ENCODE measurements around the gene B4GALT4.

DNA sequence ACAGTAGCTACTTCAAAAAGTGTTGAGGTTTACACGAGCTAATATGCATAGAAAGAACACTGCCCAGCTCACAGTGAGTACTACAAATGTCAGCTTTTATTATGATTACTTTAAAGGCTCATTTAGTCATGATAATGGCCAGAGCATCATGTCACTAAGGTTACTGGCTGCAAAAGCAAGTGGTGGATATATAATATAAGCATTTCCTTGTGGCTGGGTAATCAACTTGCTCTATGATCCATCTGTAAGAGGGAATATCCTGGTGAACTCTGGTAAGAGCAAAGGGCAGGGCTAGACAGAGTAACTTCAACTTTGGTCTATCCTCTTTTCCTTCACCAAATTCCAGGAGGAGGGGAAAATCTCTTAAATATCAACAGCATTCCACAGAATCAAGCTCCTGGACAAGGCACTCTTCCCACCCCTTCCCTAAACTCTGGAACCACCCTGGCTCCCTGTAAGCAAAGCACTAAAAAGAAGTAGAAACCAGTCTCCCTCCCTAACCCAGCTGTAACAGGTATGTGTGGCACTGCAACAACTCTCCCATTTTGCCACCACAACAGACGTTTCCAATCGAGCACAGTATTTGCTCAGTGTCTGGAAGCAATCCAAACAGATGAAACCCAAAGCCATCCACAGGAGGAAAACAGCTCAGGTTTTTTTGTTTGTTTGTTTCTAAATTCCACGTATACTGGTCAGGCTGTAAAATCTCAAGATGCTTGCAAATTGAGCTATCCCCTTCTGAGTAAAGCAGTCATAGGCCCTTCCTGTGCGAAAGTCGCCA, 13.4 kb downstream of the B4GALT4 start:
- TF ChIP-seq CEBPB (IDR thresholded peaks at IDR 0.05) (no peak), NFIC (IDR thresholded peaks at IDR 0.05) (no peak), EP300 (IDR thresholded peaks at IDR 0.05; ENCODE audit: borderline replicate concordance) (no peak), EGR1 (IDR thresholded peaks at IDR 0.05) (no peak), TAF1 (IDR thresholded peaks at IDR 0.05; ENCODE audit: low read depth) (no peak), TEAD4 (IDR thresholded peaks at IDR 0.05) (no peak), CREB1 (IDR thresholded peaks at IDR 0.05; ENCODE audit: low read depth) (no peak), FOXM1 (IDR thresholded peaks at IDR 0.05; ENCODE audit: borderline replicate concordance, low read depth) (no peak)
- TF ChIP-seq, protein P1, sequence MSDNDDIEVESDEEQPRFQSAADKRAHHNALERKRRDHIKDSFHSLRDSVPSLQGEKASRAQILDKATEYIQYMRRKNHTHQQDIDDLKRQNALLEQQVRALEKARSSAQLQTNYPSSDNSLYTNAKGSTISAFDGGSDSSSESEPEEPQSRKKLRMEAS (IDR thresholded peaks at IDR 0.05), result no peak
- TF ChIP-seq, protein P2, sequence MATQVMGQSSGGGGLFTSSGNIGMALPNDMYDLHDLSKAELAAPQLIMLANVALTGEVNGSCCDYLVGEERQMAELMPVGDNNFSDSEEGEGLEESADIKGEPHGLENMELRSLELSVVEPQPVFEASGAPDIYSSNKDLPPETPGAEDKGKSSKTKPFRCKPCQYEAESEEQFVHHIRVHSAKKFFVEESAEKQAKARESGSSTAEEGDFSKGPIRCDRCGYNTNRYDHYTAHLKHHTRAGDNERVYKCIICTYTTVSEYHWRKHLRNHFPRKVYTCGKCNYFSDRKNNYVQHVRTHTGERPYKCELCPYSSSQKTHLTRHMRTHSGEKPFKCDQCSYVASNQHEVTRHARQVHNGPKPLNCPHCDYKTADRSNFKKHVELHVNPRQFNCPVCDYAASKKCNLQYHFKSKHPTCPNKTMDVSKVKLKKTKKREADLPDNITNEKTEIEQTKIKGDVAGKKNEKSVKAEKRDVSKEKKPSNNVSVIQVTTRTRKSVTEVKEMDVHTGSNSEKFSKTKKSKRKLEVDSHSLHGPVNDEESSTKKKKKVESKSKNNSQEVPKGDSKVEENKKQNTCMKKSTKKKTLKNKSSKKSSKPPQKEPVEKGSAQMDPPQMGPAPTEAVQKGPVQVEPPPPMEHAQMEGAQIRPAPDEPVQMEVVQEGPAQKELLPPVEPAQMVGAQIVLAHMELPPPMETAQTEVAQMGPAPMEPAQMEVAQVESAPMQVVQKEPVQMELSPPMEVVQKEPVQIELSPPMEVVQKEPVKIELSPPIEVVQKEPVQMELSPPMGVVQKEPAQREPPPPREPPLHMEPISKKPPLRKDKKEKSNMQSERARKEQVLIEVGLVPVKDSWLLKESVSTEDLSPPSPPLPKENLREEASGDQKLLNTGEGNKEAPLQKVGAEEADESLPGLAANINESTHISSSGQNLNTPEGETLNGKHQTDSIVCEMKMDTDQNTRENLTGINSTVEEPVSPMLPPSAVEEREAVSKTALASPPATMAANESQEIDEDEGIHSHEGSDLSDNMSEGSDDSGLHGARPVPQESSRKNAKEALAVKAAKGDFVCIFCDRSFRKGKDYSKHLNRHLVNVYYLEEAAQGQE (IDR thresholded peaks at IDR 0.05; ENCODE audit: low read depth), result no peak

Measured in Ishikawa (cell line).